HepG2 (cell line): ENCODE measurements around the gene CEBPB. TPM values are rescaled to one million over a fixed set of nuclear protein-coding genes. Genes with fewer than 3 reads are reported as not detected.
A peak's percentile ranks its signal among the peaks of the same experiment; 100 is the strongest.

Experiments
- AGO1 ChIP-seq: fragments of 200-400 bp; formaldehyde crosslinking; IDR thresholded peaks from 2 replicates; pipeline ENCODE4 v1.6.1; 2017; ENCODE audit warnings: mild to moderate bottlenecking, low read depth, low read length, moderate library complexity; ENCODE audit not compliant: poor library complexity, severe bottlenecking
- AKAP8 ChIP-seq: sonication (generic); formaldehyde crosslinking; IDR thresholded peaks from 2 replicates; pipeline ENCODE4 v1.5.1; 2020; ENCODE audit warnings: mild to moderate bottlenecking, missing genetic modification reagents
- CEBPZ ChIP-seq: IDR thresholded peaks from 2 replicates; pipeline ENCODE4 v1.6.1; 2012; ENCODE audit warnings: low read length, improper control_type of control experiment
- CREB3 ChIP-seq: sonication (generic); formaldehyde crosslinking; IDR thresholded peaks from 2 replicates; pipeline ENCODE4 v1.5.0; 2020; ENCODE audit warnings: missing genetic modification reagents
- CREM ChIP-seq, 2 experiments: sonication (generic) in 1 of 2; formaldehyde crosslinking in 1 of 2; IDR thresholded peaks; 2 replicates each; pipeline versions ENCODE4 v1.4.0 to v1.6.1; 2016 to 2020; ENCODE audit warnings: antibody characterized with exemption in 1 of 2, mild to moderate bottlenecking in 1 of 2, missing genetic modification reagents in 1 of 2
- DRAP1 ChIP-seq: IDR thresholded peaks from 2 replicates; pipeline ENCODE4 v1.6.1; 2016; ENCODE audit warnings: missing genetic modification reagents, missing compliant biosample characterization
- MAFG ChIP-seq: sonication (generic); formaldehyde crosslinking; IDR thresholded peaks from 2 replicates; pipeline ENCODE4 v1.5.1; 2020; ENCODE audit warnings: mild to moderate bottlenecking, missing genetic modification reagents
- PHF20 ChIP-seq: sonication (generic); formaldehyde crosslinking; IDR thresholded peaks from 2 replicates; pipeline ENCODE4 v1.5.0; 2020; ENCODE audit warnings: mild to moderate bottlenecking, missing genetic modification reagents
- RAD21 ChIP-seq: fragments of 450-650 bp; formaldehyde crosslinking; IDR thresholded peaks from 2 replicates; pipeline ENCODE4 v1.5.0; 2020; ENCODE audit warnings: mild to moderate bottlenecking
- REXO4 ChIP-seq: sonication (generic); formaldehyde crosslinking; IDR thresholded peaks from 2 replicates; pipeline ENCODE4 v1.8.0; 2022; ENCODE audit warnings: missing genetic modification reagents, mild to moderate bottlenecking, borderline replicate concordance
- RORA ChIP-seq: sonication (generic); formaldehyde crosslinking; IDR thresholded peaks from 2 replicates; pipeline ENCODE4 v1.5.0; 2020; ENCODE audit warnings: mild to moderate bottlenecking, missing genetic modification reagents, moderate library complexity
- SKI ChIP-seq: fragments of 450-650 bp; IDR thresholded peaks from one replicate; pipeline ENCODE4 v1.6.1; 2018; ENCODE audit warnings: mild to moderate bottlenecking; ENCODE audit not compliant: partially characterized antibody
- SUZ12 ChIP-seq: fragments of 150-350 bp; IDR thresholded peaks from 2 replicates; pipeline ENCODE4 v1.6.1; 2014; ENCODE audit warnings: low read depth, low read length
- TGIF2 ChIP-seq: IDR thresholded peaks from 2 replicates; pipeline ENCODE4 v1.6.1; 2016; ENCODE audit warnings: control low read depth, missing compliant biosample characterization
- TOPORS ChIP-seq: sonication (generic); formaldehyde crosslinking; IDR thresholded peaks from 2 replicates; pipeline ENCODE4 v1.8.0; 2023; ENCODE audit warnings: mild to moderate bottlenecking, missing genetic modification reagents
- ZGPAT ChIP-seq: IDR thresholded peaks from 2 replicates; pipeline ENCODE4 v1.6.1; 2016; ENCODE audit warnings: mild to moderate bottlenecking
- ZMAT5 ChIP-seq: sonication (generic); formaldehyde crosslinking; IDR thresholded peaks from 2 replicates; pipeline ENCODE4 v1.5.0; 2020; ENCODE audit warnings: mild to moderate bottlenecking, low read depth, missing genetic modification reagents, borderline replicate concordance
- ZNF160 ChIP-seq: sonication (generic); formaldehyde crosslinking; IDR thresholded peaks from 2 replicates; pipeline ENCODE4 v1.8.0; 2022; ENCODE audit warnings: mild to moderate bottlenecking, inconsistent platforms, missing genetic modification reagents
- ZNF234 ChIP-seq: sonication (generic); formaldehyde crosslinking; conservative IDR thresholded peaks from 2 replicates; pipeline ENCODE4 v1.5.1; 2020; ENCODE audit warnings: mild to moderate bottlenecking, missing genetic modification reagents
- ZNF510 ChIP-seq: sonication (generic); formaldehyde crosslinking; IDR thresholded peaks from 2 replicates; pipeline ENCODE4 v1.4.0; 2020; ENCODE audit warnings: low read depth, mild to moderate bottlenecking, missing genetic modification reagents
- ZNF557 ChIP-seq: sonication (generic); formaldehyde crosslinking; IDR thresholded peaks from 2 replicates; pipeline ENCODE4 v1.4.0; 2020; ENCODE audit warnings: missing genetic modification reagents
- ZNF740 ChIP-seq: sonication (generic); formaldehyde crosslinking; IDR thresholded peaks from 2 replicates; pipeline ENCODE4 v1.4.0; 2020; ENCODE audit warnings: missing genetic modification reagents
- ZZZ3 ChIP-seq: sonication (generic); formaldehyde crosslinking; IDR thresholded peaks from 2 replicates; pipeline ENCODE4 v1.4.0; 2020; ENCODE audit warnings: missing genetic modification reagents, mild to moderate bottlenecking, borderline replicate concordance
- polyA plus RNA-seq, 8 experiments: library from polyadenylated mRNA; depleted of rRNA in 3 of 8; stranded (reverse) in 7 of 8; unstranded in 1 of 8; fragments of >200 nt; fragmentation: Illumina TruSeq in 4 of 8; extraction: Trizol in 4 of 8; gene quantifications; 2 replicates each; pipeline versions ENCODE4 v1.2.1 to v1.2.3, GENCODE V29; 2011 to 2016; ENCODE audit warnings: low read depth in 4 of 8, missing spikeins in 1 of 8, mixed read lengths in 1 of 8; ENCODE audit not compliant: insufficient read depth in 1 of 8
- total RNA-seq, 5 experiments: library from RNA; depleted of rRNA; stranded (reverse); fragments of >200 nt; fragmentation: Illumina TruSeq; extraction: Trizol; gene quantifications; 2 replicates each; pipeline ENCODE4 v1.2.3, GENCODE V29; 2016; ENCODE audit warnings: low read depth in 1 of 5

CEBPB gene
- total and polyA plus RNA-seq, 2 of the 13 experiments (the other 11 are each of a cell fraction or from before 2014, with no cell fraction given): 18.5 to 28.2 TPM

- no peak for TF ChIP-seq CREB3 (CRISPR knock-in tag)
- no peak for TF ChIP-seq CREM (IDR thresholded peaks at IDR 0.05)
- TF ChIP-seq CREM (CRISPR knock-in tag; IDR thresholded peaks at IDR 0.05): no peak
- no peak for TF ChIP-seq SUZ12
- no peak for TF ChIP-seq SKI
- TF ChIP-seq DRAP1 (CRISPR knock-in tag): 0 out of 2 replicates have a peak, but pooled peaks have one; percentile 38
- no peak for TF ChIP-seq ZMAT5 (CRISPR knock-in tag)
- TF ChIP-seq AKAP8 (CRISPR knock-in tag): 0 out of 2 replicates have a peak, but pooled peaks have one; percentile 24
- no peak for TF ChIP-seq ZNF510 (CRISPR knock-in tag)
- TF ChIP-seq ZNF740 (CRISPR knock-in tag): no peak
- TF ChIP-seq CEBPZ: no peak
- no peak for TF ChIP-seq AGO1
- no peak for TF ChIP-seq PHF20 (CRISPR knock-in tag)
- TF ChIP-seq MAFG (CRISPR knock-in tag): no peak
- 0 out of 2 replicates have a peak, but pooled peaks have one; percentile 43 for TF ChIP-seq TGIF2 (CRISPR knock-in tag)
- TF ChIP-seq REXO4 (CRISPR knock-in tag): no peak
- TF ChIP-seq RORA: no peak
- TF ChIP-seq ZZZ3: no peak
- no peak for TF ChIP-seq ZNF557
- TF ChIP-seq ZNF160: no peak
- TF ChIP-seq RAD21: peak; percentile 20; the same call in 1 of the 2 replicates
- TF ChIP-seq ZGPAT (CRISPR knock-in tag): no peak
- no peak for TF ChIP-seq TOPORS (CRISPR knock-in tag)
- no peak for TF ChIP-seq ZNF234
These were observed 38.1 kb upstream of the CEBPB start (continued) for GRCh38 chr20:50152394-50153152.
